HCT116 (cell line): ENCODE results near the gene RFX3. TPM values are rescaled to one million over a fixed set of nuclear protein-coding genes. Genes with fewer than 3 reads are reported as not detected.

ENCODE experiments used
- ATAC-seq: fragments of 200-7000 bp; cut with Tn5 transposase; 2 replicates; pipeline ENCODE4 v1.9.1; 2020; ENCODE audit warnings: mild to moderate bottlenecking, moderate library complexity
- BruUV-seq: library from RNA; stranded (reverse); fragments of 400-500 nt; replicated peaks from 2 replicates; lab custom pipeline; 2021; lab: Mats Ljungman, UMichigan
- CTCF ChIA-PET: fragments of 300-600 bp; sonication (Branson Sonifier 250); formaldehyde crosslinking; loops from one replicate; lab custom pipeline; 2021; ENCODE audit warnings: antibody characterized with exemption; lab: Charles Lee
- POLR2A ChIA-PET: fragments of 300-600, 350-600 bp; sonication (Branson Sonifier 250); formaldehyde crosslinking; loops from one replicate; lab custom pipeline; 2021; ENCODE audit warnings: antibody characterized with exemption; lab: Charles Lee
- RAD21 ChIA-PET, 2 experiments: fragments of 300-600 bp; sonication (Branson Sonifier 250); formaldehyde crosslinking; loops; one replicate each; lab custom pipeline; 2023; ENCODE audit warnings: low total read pairs in 2 of 2; ENCODE audit not compliant: uncharacterized antibody in 2 of 2, unreplicated experiment in 2 of 2, low non-redundant PET in 1 of 2; lab: Charles Lee
- DNase-seq: peaks from one replicate; pipeline ENCODE4 v3.0.0-alpha.2; 2010; ENCODE audit warnings: low read depth, low spot score
- H2AFZ ChIP-seq: fragments of 200-600 bp; shearing (Covaris generic), sonication (generic); 2 replicates; pipeline ENCODE4 v1.6.1; 2017; ENCODE audit warnings: low read depth, mixed run types, mixed read lengths, antibody characterized with exemption, low read length; ENCODE audit not compliant: poor library complexity, severe bottlenecking
- H3K27ac ChIP-seq: 2 replicates; pipeline ENCODE4 v1.5.1; 2012; ENCODE audit warnings: low read depth, low read length
- H3K27me3 ChIP-seq: fragments of 200-600 bp; sonication (generic); 2 replicates; pipeline ENCODE4 v1.6.1; 2016; ENCODE audit warnings: mixed run types, low read length, mixed read lengths; ENCODE audit not compliant: insufficient read depth
- H3K36me3 ChIP-seq, 2 experiments: fragments of 200-500 bp in 1 of 2; fragments of 200-600 bp in 1 of 2; sonication (Bioruptor generic) in 1 of 2; sonication (generic) in 1 of 2; 2 replicates each; pipeline versions ENCODE4 v1.5.1 to v1.6.1; 2014 to 2016; ENCODE audit warnings: low read length in 2 of 2, inconsistent platforms in 1 of 2, mixed read lengths in 1 of 2, mixed run types in 1 of 2; ENCODE audit not compliant: insufficient read depth in 2 of 2, control insufficient read depth in 1 of 2
- H3K4me1 ChIP-seq, 2 experiments: fragments of 200-600 bp in 1 of 2; sonication (generic) in 1 of 2; 2 replicates each; pipeline versions ENCODE4 v1.5.1 to v1.6.1; 2012 to 2017; ENCODE audit warnings: low read length in 2 of 2, inconsistent platforms in 1 of 2, mild to moderate bottlenecking in 1 of 2, mixed read lengths in 1 of 2, mixed run types in 1 of 2, moderate library complexity in 1 of 2; ENCODE audit not compliant: insufficient read depth in 2 of 2, control insufficient read depth in 1 of 2
- H3K4me2 ChIP-seq: fragments of 200-600 bp; sonication (generic); 2 replicates; pipeline ENCODE4 v1.6.1; 2017; ENCODE audit warnings: mixed run types, low read length, mixed read lengths
- H3K4me3 ChIP-seq, 2 experiments: fragments of 200-600 bp in 1 of 2; sonication (generic) in 1 of 2; replicated peaks in 1 of 2; 2 replicates each; pipeline ENCODE4 v1.5.1; 2011 to 2016; ENCODE audit warnings: low read length in 2 of 2, control low read depth in 1 of 2, low read depth in 1 of 2, mild to moderate bottlenecking in 1 of 2, mixed read lengths in 1 of 2, mixed run types in 1 of 2
- H3K79me2 ChIP-seq: fragments of 200-600 bp; sonication (generic); 2 replicates; pipeline ENCODE4 v1.6.1; 2017; ENCODE audit warnings: mild to moderate bottlenecking, mixed run types, low read length, moderate library complexity, mixed read lengths; ENCODE audit not compliant: insufficient read depth
- H3K9ac ChIP-seq: fragments of 200-600 bp; sonication (generic); 2 replicates; pipeline ENCODE4 v1.6.1; 2016; ENCODE audit warnings: low read length, mixed read lengths
- H3K9me2 ChIP-seq: fragments of 200-600 bp; sonication (generic), shearing (Covaris generic); 2 replicates; pipeline ENCODE4 v1.6.1; 2017; ENCODE audit warnings: mixed run types, mild to moderate bottlenecking, moderate library complexity; ENCODE audit not compliant: insufficient read depth
- H3K9me3 ChIP-seq, 2 experiments: fragments of 200-500 bp in 1 of 2; fragments of 200-600 bp in 1 of 2; sonication (Bioruptor generic) in 1 of 2; sonication (generic) in 1 of 2; 2 replicates each; pipeline ENCODE4 v1.6.1; 2014 to 2017; ENCODE audit warnings: low read length in 2 of 2, mixed read lengths in 2 of 2, inconsistent platforms in 1 of 2, low read depth in 1 of 2, mild to moderate bottlenecking in 1 of 2, mixed run types in 1 of 2, moderate library complexity in 1 of 2; ENCODE audit not compliant: control insufficient read depth in 1 of 2, insufficient read depth in 1 of 2
- H4K20me1 ChIP-seq: fragments of 200-600 bp; sonication (generic), shearing (Covaris generic); 2 replicates; pipeline ENCODE4 v1.6.1; 2017; ENCODE audit warnings: mixed run types, mild to moderate bottlenecking, moderate library complexity; ENCODE audit not compliant: insufficient read depth
- CEBPB ChIP-seq: IDR thresholded peaks from 2 replicates; pipeline ENCODE4 v1.6.1; 2012; ENCODE audit warnings: low read depth
- EZH2 ChIP-seq: fragments of 200-600 bp; sonication (generic); IDR thresholded peaks from 2 replicates; pipeline ENCODE4 v1.6.1; 2017; ENCODE audit warnings: antibody characterized with exemption, mixed run types
- FOSL1 ChIP-seq: IDR thresholded peaks from 2 replicates; pipeline ENCODE4 v1.6.1; 2012; ENCODE audit warnings: low read depth
- JUND ChIP-seq: IDR thresholded peaks from 2 replicates; pipeline ENCODE4 v1.6.1; 2012
- MAX ChIP-seq: IDR thresholded peaks from 2 replicates; pipeline ENCODE4 v1.6.1; 2012
- POLR2A ChIP-seq: IDR thresholded peaks from 2 replicates; pipeline ENCODE4 v1.7.0; 2011; ENCODE audit warnings: borderline replicate concordance; ENCODE audit not compliant: insufficient read depth, insufficient read length; ENCODE audit errors: extremely low read depth
- POLR2AphosphoS5 ChIP-seq: IDR thresholded peaks from 2 replicates; pipeline ENCODE4 v1.6.1; 2011; ENCODE audit warnings: mild to moderate bottlenecking, low read depth, low read length, moderate library complexity
- SIN3A ChIP-seq: IDR thresholded peaks from 2 replicates; pipeline ENCODE4 v1.6.1; 2012; ENCODE audit warnings: low read depth
- SP1 ChIP-seq: IDR thresholded peaks from 2 replicates; pipeline ENCODE4 v1.6.1; 2012; ENCODE audit warnings: low read depth
- SRF ChIP-seq: IDR thresholded peaks from 2 replicates; pipeline ENCODE4 v1.6.1; 2012; ENCODE audit warnings: low read depth
- YY1 ChIP-seq: IDR thresholded peaks from 2 replicates; pipeline ENCODE4 v1.6.1; 2011; ENCODE audit warnings: low read length, low read depth, moderate library complexity, mild to moderate bottlenecking; ENCODE audit not compliant: insufficient replicate concordance; ENCODE audit errors: extremely low read depth
- ZNF274 ChIP-seq: fragments of 200-500 bp; sonication (Bioruptor generic); IDR thresholded peaks from 2 replicates; pipeline ENCODE4 v1.6.1; 2014; ENCODE audit warnings: mild to moderate bottlenecking, low read depth, low read length, inconsistent platforms
- intact Hi-C: fragments of 100-400 bp; cut with micrococcal nuclease; formaldehyde crosslinking; loops from 2 replicates; pipeline ENCODE4 v1.10.0; 2022
- total RNA-seq: library from RNA; stranded (reverse); gene quantifications from one replicate; pipeline ENCODE4 v1.2.1, GENCODE V29; 2021; ENCODE audit not compliant: unreplicated experiment
- TF ChIP-seq, protein P1 (sequence below): IDR thresholded peaks from 2 replicates; pipeline ENCODE4 v1.6.1; 2012
- TF ChIP-seq, protein P2 (sequence below): IDR thresholded peaks from 2 replicates; pipeline ENCODE4 v1.6.1; 2012; ENCODE audit warnings: low read depth

RFX3 gene
- total RNA-seq, 1 experiment from 2014 or later: 11.8 TPM

- no peak for ATAC-seq
- Histone ChIP-seq H3K4me2 (no peak overlapping the region), H4K20me1 (no peaks in the 10 kb centered on the region; the same call in 1 of the 2 replicates), H3K27me3 (no peaks in the 10 kb centered on the region), H3K9me3 (no peaks in the 10 kb centered on the region), H3K4me3 (no peak overlapping the region), H3K9me2 (no peaks in the 10 kb centered on the region), H3K79me2 (no peaks in the 10 kb centered on the region), H2AFZ (no peak overlapping the region), H3K27ac (no peak overlapping the region), H3K9ac (no peak overlapping the region), H3K36me3 (no peaks in the 10 kb centered on the region)
- ChIA-PET RAD21 (no interaction called here), POLR2A (no interaction called here), CTCF (no interaction called here)
- intact Hi-C loops: no loop called here
- BruUV-seq: no TSS peak
- DNase-seq: no peak
- TF ChIP-seq SRF: no peak
- TF ChIP-seq SIN3A: no peak
- no peak for TF ChIP-seq MAX
- TF ChIP-seq POLR2AphosphoS5: no peak
- no peak for TF ChIP-seq ZNF274
- TF ChIP-seq EZH2: no peak
- no peak for TF ChIP-seq CEBPB
- no peak for TF ChIP-seq JUND
- no peak for TF ChIP-seq FOSL1
- TF ChIP-seq, protein P1, sequence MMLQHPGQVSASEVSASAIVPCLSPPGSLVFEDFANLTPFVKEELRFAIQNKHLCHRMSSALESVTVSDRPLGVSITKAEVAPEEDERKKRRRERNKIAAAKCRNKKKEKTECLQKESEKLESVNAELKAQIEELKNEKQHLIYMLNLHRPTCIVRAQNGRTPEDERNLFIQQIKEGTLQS: no peak
- no peak for TF ChIP-seq POLR2A
- no peak for TF ChIP-seq SP1
- TF ChIP-seq, protein P2, sequence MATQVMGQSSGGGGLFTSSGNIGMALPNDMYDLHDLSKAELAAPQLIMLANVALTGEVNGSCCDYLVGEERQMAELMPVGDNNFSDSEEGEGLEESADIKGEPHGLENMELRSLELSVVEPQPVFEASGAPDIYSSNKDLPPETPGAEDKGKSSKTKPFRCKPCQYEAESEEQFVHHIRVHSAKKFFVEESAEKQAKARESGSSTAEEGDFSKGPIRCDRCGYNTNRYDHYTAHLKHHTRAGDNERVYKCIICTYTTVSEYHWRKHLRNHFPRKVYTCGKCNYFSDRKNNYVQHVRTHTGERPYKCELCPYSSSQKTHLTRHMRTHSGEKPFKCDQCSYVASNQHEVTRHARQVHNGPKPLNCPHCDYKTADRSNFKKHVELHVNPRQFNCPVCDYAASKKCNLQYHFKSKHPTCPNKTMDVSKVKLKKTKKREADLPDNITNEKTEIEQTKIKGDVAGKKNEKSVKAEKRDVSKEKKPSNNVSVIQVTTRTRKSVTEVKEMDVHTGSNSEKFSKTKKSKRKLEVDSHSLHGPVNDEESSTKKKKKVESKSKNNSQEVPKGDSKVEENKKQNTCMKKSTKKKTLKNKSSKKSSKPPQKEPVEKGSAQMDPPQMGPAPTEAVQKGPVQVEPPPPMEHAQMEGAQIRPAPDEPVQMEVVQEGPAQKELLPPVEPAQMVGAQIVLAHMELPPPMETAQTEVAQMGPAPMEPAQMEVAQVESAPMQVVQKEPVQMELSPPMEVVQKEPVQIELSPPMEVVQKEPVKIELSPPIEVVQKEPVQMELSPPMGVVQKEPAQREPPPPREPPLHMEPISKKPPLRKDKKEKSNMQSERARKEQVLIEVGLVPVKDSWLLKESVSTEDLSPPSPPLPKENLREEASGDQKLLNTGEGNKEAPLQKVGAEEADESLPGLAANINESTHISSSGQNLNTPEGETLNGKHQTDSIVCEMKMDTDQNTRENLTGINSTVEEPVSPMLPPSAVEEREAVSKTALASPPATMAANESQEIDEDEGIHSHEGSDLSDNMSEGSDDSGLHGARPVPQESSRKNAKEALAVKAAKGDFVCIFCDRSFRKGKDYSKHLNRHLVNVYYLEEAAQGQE: no peak
- TF ChIP-seq YY1: no peak
- TF ChIP-seq, all 23 proteins: peak for 0
- H3K4me1 ChIP-seq: peaks cover 3 to 5% of the 10 kb centered on the region in 2 experiments; a peak in 2 of 4 replicates
Measured at GRCh38 chr9:3471883-3472282, 53.9 kb downstream of the RFX3 start.
